ENCODE measurements around the gene POLQ. TPM values are rescaled to one million over a fixed set of nuclear protein-coding genes. Genes with fewer than 3 reads are reported as not detected.

Gene POLQ
- total and polyA plus RNA-seq, 9 donors, result 2.7 to 4.8 (median 3.4) TPM

GRCh38 chr3:121515313-121515712, 30.5 kb downstream of the POLQ start:
- Histone ChIP-seq H3K4me1 (ENCODE audit: control insufficient read depth, insufficient read depth, low read length) (no peaks in the 10 kb centered on the region), H3K27ac (ENCODE audit: low read length) (no peak overlapping the region), H3K4me3 (ENCODE audit: low read length) (no peak overlapping the region), H3K9me3 (replicated peaks; ENCODE audit: control insufficient read depth, low read depth, low read length) (no peaks in the 10 kb centered on the region), H3K36me3 (ENCODE audit: control insufficient read depth, insufficient read depth, low read length) (peaks cover 2% of the 10 kb centered on the region), H3K27me3 (ENCODE audit: control insufficient read depth, insufficient read depth, low read length) (no peaks in the 10 kb centered on the region)
- DNase-seq, result no peak
- 55% methylated on average over 2 of the region's 2 CpGs for WGBS (ENCODE audit: insufficient coverage)

- 96% methylated on average over 3 of the region's 3 CpGs for WGBS (ENCODE audit: insufficient coverage)
- no peak for DNase-seq
- no peaks in the 10 kb centered on the region for H3K4me1 ChIP-seq (ENCODE audit: control insufficient read depth, insufficient read depth, low read length)
Observed at GRCh38 chr3:121514496-121514895, 31.3 kb downstream of the POLQ start.

GRCh38 chr3:121508389-121508788, 37.4 kb downstream of the POLQ start:
- no peak for DNase-seq
- no CpG with 5 or more reads among the region's 4 CpGs for WGBS (ENCODE audit: insufficient coverage)
- no peak overlapping the region for H3K27ac ChIP-seq (ENCODE audit: low read length)
- no peaks in the 10 kb centered on the region for H3K4me1 ChIP-seq (ENCODE audit: control insufficient read depth, insufficient read depth, low read length)
- H3K27me3 ChIP-seq (ENCODE audit: control insufficient read depth, insufficient read depth, low read length), result no peaks in the 10 kb centered on the region
- H3K4me3 ChIP-seq (ENCODE audit: low read length), result no peak overlapping the region
- no peaks in the 10 kb centered on the region for H3K9me3 ChIP-seq (replicated peaks; ENCODE audit: control insufficient read depth, low read depth, low read length)
- H3K36me3 ChIP-seq (ENCODE audit: control insufficient read depth, insufficient read depth, low read length), result no peaks in the 10 kb centered on the region

More at GRCh38 chr3:121514496-121514895, 31.3 kb downstream of the POLQ start:
- no peaks in the 10 kb centered on the region for H3K27me3 ChIP-seq (ENCODE audit: control insufficient read depth, insufficient read depth, low read length)
- no peak overlapping the region for H3K27ac ChIP-seq (ENCODE audit: low read length)
- H3K4me3 ChIP-seq (ENCODE audit: low read length), result no peak overlapping the region
- H3K36me3 ChIP-seq (ENCODE audit: control insufficient read depth, insufficient read depth, low read length), result peaks cover 2% of the 10 kb centered on the region
- H3K9me3 ChIP-seq (replicated peaks; ENCODE audit: control insufficient read depth, low read depth, low read length), result no peaks in the 10 kb centered on the region

DNA sequence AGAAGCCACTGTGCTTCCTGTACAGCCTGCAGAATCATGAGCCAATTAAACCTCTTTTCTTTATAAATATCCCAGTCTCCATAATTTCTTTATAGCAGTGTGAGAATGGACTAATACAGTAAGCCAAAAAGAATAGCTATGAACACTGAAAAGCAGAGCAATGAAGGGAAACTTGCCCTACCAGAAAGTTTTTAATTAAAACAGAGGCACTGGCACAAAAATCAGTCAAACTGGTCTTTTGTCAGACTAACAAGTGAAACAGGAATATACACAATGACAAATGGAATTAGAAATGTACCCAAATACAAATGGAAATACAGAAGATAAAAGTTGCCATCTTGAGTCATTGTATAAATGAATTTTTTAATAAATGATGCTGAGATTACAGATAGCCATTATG, 40.5 kb downstream of the POLQ start:
- Histone ChIP-seq H3K27me3 (ENCODE audit: control insufficient read depth, insufficient read depth, low read length) (no peaks in the 10 kb centered on the region), H3K27ac (ENCODE audit: low read length) (no peak overlapping the region), H3K36me3 (ENCODE audit: control insufficient read depth, insufficient read depth, low read length) (no peaks in the 10 kb centered on the region), H3K4me1 (ENCODE audit: control insufficient read depth, insufficient read depth, low read length) (no peaks in the 10 kb centered on the region), H3K4me3 (ENCODE audit: low read length) (no peak overlapping the region), H3K9me3 (replicated peaks; ENCODE audit: control insufficient read depth, low read depth, low read length) (no peaks in the 10 kb centered on the region)
- no peak for DNase-seq

DNA sequence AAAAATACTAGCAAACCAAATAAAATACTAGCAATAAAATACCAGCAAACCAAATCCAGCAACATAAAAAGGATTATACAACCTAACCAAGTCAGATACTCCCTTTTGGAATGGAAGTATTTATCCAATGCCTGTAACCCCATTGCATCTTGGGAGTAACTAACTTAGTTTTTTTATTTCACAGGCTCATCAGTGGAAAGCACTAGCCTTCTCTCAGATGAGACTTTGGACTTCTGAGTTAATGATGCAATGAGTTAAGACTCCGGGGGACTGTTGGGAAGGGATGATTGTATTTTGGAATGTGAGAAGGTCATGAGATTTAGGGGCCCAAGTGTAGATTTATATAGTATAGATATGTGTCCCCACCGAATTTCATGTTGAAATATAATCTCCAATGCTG, 41.2 kb downstream of the POLQ start:
- Histone ChIP-seq H3K9me3 (replicated peaks; ENCODE audit: control insufficient read depth, low read depth, low read length) (no peaks in the 10 kb centered on the region), H3K4me1 (ENCODE audit: control insufficient read depth, insufficient read depth, low read length) (no peaks in the 10 kb centered on the region), H3K27me3 (ENCODE audit: control insufficient read depth, insufficient read depth, low read length) (no peaks in the 10 kb centered on the region), H3K36me3 (ENCODE audit: control insufficient read depth, insufficient read depth, low read length) (no peaks in the 10 kb centered on the region), H3K27ac (ENCODE audit: low read length) (no peak overlapping the region), H3K4me3 (ENCODE audit: low read length) (no peak overlapping the region)
- DNase-seq, result no peak
- WGBS (ENCODE audit: insufficient coverage), result no CpG with 5 or more reads among the region's 2 CpGs

- no peaks in the 10 kb centered on the region for H3K4me1 ChIP-seq (ENCODE audit: control insufficient read depth, insufficient read depth, low read length)
- no peak overlapping the region for H3K4me3 ChIP-seq (ENCODE audit: low read length)
- H3K27me3 ChIP-seq (ENCODE audit: control insufficient read depth, insufficient read depth, low read length), result no peaks in the 10 kb centered on the region
- no peak for DNase-seq
- H3K27ac ChIP-seq (ENCODE audit: low read length), result no peak overlapping the region
- WGBS (ENCODE audit: insufficient coverage), result 100% methylated on average over 1 of the region's 4 CpGs
- H3K36me3 ChIP-seq (ENCODE audit: control insufficient read depth, insufficient read depth, low read length), result no peaks in the 10 kb centered on the region
- no peaks in the 10 kb centered on the region for H3K9me3 ChIP-seq (replicated peaks; ENCODE audit: control insufficient read depth, low read depth, low read length)
Observed at GRCh38 chr3:121496786-121497185, 49.0 kb downstream of the POLQ start.

GRCh38 chr3:121493431-121493830, 52.4 kb downstream of the POLQ start:
- Histone ChIP-seq H3K4me3 (ENCODE audit: low read length) (no peak overlapping the region), H3K36me3 (ENCODE audit: control insufficient read depth, insufficient read depth, low read length) (peaks cover 4% of the 10 kb centered on the region), H3K4me1 (ENCODE audit: control insufficient read depth, insufficient read depth, low read length) (no peaks in the 10 kb centered on the region), H3K27me3 (ENCODE audit: control insufficient read depth, insufficient read depth, low read length) (no peaks in the 10 kb centered on the region), H3K27ac (ENCODE audit: low read length) (no peak overlapping the region), H3K9me3 (replicated peaks; ENCODE audit: control insufficient read depth, low read depth, low read length) (no peaks in the 10 kb centered on the region)
- DNase-seq, result no peak
- 88% methylated on average over 1 of the region's 5 CpGs for WGBS (ENCODE audit: insufficient coverage)

GRCh38 chr3:121491683-121492320, 54.0 kb downstream of the POLQ start:
- H3K27ac ChIP-seq (ENCODE audit: low read length), result no peak overlapping the region
- no peak for DNase-seq
- no peak overlapping the region for H3K4me3 ChIP-seq (ENCODE audit: low read length)
- H3K4me1 ChIP-seq (ENCODE audit: control insufficient read depth, insufficient read depth, low read length), result no peaks in the 10 kb centered on the region
- H3K27me3 ChIP-seq (ENCODE audit: control insufficient read depth, insufficient read depth, low read length), result no peaks in the 10 kb centered on the region
- WGBS (ENCODE audit: insufficient coverage), result 91% methylated on average over 5 of the region's 7 CpGs
- no peaks in the 10 kb centered on the region for H3K9me3 ChIP-seq (replicated peaks; ENCODE audit: control insufficient read depth, low read depth, low read length)
- peaks cover 4% of the 10 kb centered on the region for H3K36me3 ChIP-seq (ENCODE audit: control insufficient read depth, insufficient read depth, low read length)

DNA sequence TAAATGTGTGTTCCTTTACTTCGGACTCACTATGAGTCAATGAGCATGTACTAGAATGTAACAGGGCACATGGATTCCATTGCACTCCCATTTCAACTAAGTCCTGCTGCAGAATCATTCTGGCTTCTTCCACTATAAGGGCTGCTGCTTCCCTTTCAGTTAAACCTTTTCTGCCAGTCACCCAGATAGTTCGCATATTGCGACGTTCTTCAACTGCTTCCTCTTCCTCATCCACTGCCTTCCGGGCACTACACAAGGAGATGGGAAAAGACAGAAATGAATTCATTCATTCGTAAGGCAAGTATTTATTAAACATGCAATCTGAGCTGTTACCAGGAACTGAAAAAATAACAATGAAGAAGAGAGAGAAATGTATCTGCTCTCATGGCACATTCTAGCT, 55.6 kb downstream of the POLQ start:
- H3K27ac ChIP-seq (ENCODE audit: low read length), result no peak overlapping the region
- H3K27me3 ChIP-seq (ENCODE audit: control insufficient read depth, insufficient read depth, low read length), result no peaks in the 10 kb centered on the region
- H3K4me3 ChIP-seq (ENCODE audit: low read length), result no peak overlapping the region
- no peaks in the 10 kb centered on the region for H3K9me3 ChIP-seq (replicated peaks; ENCODE audit: control insufficient read depth, low read depth, low read length)
- H3K36me3 ChIP-seq (ENCODE audit: control insufficient read depth, insufficient read depth, low read length), result peaks cover 4% of the 10 kb centered on the region
- no peaks in the 10 kb centered on the region for H3K4me1 ChIP-seq (ENCODE audit: control insufficient read depth, insufficient read depth, low read length)
- DNase-seq, result peak; percentile 3
- WGBS (ENCODE audit: insufficient coverage), result no CpG with 5 or more reads among the region's 6 CpGs

DNA sequence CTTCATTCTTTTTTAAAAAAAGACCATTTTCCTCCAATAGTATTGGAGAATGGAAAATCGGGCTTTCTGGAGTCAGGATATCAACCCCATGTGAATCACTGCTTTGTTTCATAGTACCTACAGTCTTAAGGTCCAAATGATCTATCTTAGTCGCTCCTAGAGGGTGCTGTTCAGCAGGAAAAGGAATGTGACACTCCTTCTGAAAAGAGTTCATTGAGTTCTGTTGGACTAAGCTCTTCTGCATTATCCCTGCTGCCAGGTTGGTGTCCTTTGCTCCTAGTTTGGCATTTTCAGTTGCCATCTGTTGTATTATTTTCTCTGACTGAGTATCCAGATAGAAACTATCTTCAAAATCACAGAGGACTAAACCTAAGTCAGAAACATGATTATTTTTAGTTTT, 57.2 kb downstream of the POLQ start:
- no peaks in the 10 kb centered on the region for H3K4me1 ChIP-seq (ENCODE audit: control insufficient read depth, insufficient read depth, low read length)
- no peak for DNase-seq
- H3K36me3 ChIP-seq (ENCODE audit: control insufficient read depth, insufficient read depth, low read length), result peaks cover 4% of the 10 kb centered on the region
- WGBS (ENCODE audit: insufficient coverage), result 100% methylated on average over 1 of the region's 2 CpGs
- H3K27me3 ChIP-seq (ENCODE audit: control insufficient read depth, insufficient read depth, low read length), result no peaks in the 10 kb centered on the region
- no peak overlapping the region for H3K4me3 ChIP-seq (ENCODE audit: low read length)
- no peaks in the 10 kb centered on the region for H3K9me3 ChIP-seq (replicated peaks; ENCODE audit: control insufficient read depth, low read depth, low read length)
- H3K27ac ChIP-seq (ENCODE audit: low read length), result no peak overlapping the region

- WGBS (ENCODE audit: insufficient coverage), result no CpG with 5 or more reads among the region's 1 CpG
- no peak for DNase-seq
- H3K27me3 ChIP-seq (ENCODE audit: control insufficient read depth, insufficient read depth, low read length), result no peaks in the 10 kb centered on the region
- no peaks in the 10 kb centered on the region for H3K9me3 ChIP-seq (replicated peaks; ENCODE audit: control insufficient read depth, low read depth, low read length)
- H3K4me1 ChIP-seq (ENCODE audit: control insufficient read depth, insufficient read depth, low read length), result no peaks in the 10 kb centered on the region
- no peak overlapping the region for H3K4me3 ChIP-seq (ENCODE audit: low read length)
- H3K36me3 ChIP-seq (ENCODE audit: control insufficient read depth, insufficient read depth, low read length), result no peaks in the 10 kb centered on the region
- H3K27ac ChIP-seq (ENCODE audit: low read length), result no peak overlapping the region
Observed at GRCh38 chr3:121483290-121483689, 62.5 kb downstream of the POLQ start.
